Measurements from ENCODE around the gene MTERF4. TPM values are rescaled to one million over a fixed set of nuclear protein-coding genes. Genes with fewer than 3 reads are reported as not detected.

The MTERF4 gene
- total and polyA plus RNA-seq, 2 of the 8 experiments (the other 6 are each of a cell fraction or from before 2014, with no cell fraction given) = 25.9 to 28.5 TPM

DNA sequence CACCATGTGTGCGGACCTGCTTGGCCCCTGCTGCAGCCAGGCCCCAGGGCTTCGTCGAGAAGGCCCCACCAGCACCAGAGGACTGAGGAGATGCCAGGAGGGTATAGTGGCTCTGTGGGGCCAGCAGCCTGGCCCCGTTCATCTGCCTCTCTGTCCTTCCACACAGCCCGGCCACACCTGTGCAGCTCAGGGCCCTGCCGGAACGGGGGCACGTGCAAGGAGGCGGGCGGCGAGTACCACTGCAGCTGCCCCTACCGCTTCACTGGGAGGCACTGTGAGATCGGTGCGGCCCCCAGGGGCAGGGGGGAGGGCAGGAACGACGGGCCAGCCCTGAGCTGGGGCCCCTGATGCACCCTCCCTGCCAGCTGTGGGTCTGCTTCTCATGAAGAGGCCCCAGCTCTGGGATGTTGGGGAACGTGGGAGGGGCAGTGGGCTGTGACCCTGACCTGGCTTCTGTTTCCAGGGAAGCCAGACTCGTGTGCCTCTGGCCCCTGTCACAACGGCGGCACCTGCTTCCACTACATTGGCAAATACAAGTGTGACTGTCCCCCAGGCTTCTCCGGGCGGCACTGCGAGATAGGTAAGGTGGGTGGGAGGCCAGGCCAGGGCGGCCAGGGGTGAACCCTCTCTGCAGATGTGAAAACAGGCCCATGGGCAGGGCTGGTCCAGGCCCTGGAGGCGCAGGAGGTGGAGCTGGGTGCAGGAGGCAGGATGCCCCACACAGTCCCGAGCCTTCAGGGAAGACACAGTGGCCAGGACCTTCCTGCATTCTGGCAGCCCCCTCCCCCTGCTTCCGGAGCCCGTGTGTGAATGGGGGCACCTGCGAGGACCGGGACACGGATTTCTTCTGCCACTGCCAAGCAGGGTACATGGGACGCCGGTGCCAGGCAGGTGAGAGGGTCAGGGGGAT lies 50.3 kb downstream of the MTERF4 start (continued):
- TF ChIP-seq HDAC2 (IDR thresholded peaks at IDR 0.05; ENCODE audit: borderline replicate concordance in 1 of 2, low read depth in 2 of 2, low read length in 2 of 2) (no peak), SUZ12 (IDR thresholded peaks at IDR 0.05; ENCODE audit: low read length) (no peak)

Data from H1 (cell line).